Body of pancreas (tissue), 4 donors: ENCODE measurements around the gene TENT5C.

Experiments
- POLR2A ChIP-seq, 3 donors: fragments of 450-650 bp; IDR thresholded peaks; one replicate each; pipeline ENCODE4 v1.6.1; 2016; ENCODE audit warnings: antibody characterized with exemption in 3 of 3, mild to moderate bottlenecking in 2 of 3
- TF ChIP-seq, protein P1 (sequence below), 7 experiments: fragments of 450-650 bp in 4 of 7; fragments of 200-600 bp in 3 of 7; sonication (generic) in 3 of 7; IDR thresholded peaks; one replicate each; pipeline ENCODE4 v1.5.1; 2016 to 2019; ENCODE audit warnings: antibody characterized with exemption in 7 of 7

DNA sequence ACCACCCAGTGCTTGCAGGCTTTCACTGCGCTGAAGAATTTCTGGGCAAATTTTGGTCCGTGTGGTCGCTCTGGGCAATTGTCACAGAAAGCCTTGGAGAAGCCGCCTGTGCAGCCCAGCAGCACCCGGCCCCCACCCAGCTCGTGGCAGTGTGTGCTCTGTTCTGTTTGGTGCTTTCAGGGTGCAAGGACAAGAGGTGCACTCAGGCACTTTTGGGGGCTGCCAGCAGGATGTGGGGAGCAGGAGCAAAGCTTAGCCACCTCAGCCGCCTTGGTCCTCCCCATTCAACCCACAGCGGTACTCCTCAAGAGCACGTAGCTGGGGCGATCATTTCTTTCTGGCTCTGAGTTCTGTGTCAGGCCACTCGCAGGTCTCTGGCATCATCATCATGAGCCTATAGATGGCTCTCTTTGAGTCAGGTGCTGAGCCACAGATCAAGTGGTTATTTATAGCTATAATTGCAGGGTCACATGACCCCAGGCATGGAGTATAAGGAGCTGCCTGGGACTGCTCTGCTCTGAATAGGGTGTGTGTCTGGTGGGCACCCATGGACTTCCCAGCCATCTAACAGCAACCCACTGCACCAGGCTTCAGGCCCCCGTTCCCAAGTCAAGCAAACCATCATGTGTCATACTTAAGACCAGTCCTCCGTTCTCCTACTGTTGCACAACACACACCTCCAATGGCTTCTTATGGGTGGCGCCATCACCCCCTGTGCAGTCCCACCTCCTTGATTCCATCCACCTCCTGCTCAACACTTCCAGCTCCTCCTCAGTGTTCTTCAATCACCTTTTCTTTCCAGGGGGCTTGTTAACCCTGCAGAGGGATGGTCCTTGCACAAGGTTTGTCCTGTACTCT, 18.1 kb upstream of the TENT5C start:
- TF ChIP-seq, protein P1, sequence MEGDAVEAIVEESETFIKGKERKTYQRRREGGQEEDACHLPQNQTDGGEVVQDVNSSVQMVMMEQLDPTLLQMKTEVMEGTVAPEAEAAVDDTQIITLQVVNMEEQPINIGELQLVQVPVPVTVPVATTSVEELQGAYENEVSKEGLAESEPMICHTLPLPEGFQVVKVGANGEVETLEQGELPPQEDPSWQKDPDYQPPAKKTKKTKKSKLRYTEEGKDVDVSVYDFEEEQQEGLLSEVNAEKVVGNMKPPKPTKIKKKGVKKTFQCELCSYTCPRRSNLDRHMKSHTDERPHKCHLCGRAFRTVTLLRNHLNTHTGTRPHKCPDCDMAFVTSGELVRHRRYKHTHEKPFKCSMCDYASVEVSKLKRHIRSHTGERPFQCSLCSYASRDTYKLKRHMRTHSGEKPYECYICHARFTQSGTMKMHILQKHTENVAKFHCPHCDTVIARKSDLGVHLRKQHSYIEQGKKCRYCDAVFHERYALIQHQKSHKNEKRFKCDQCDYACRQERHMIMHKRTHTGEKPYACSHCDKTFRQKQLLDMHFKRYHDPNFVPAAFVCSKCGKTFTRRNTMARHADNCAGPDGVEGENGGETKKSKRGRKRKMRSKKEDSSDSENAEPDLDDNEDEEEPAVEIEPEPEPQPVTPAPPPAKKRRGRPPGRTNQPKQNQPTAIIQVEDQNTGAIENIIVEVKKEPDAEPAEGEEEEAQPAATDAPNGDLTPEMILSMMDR (IDR thresholded peaks at IDR 0.05), result no peak
- no peak for TF ChIP-seq POLR2A (IDR thresholded peaks at IDR 0.05)
